Activated effector memory CD4-positive, alpha-beta T cell treated with Interleukin-2 at 50 U/mL for 16 hours (primary cell): ENCODE measurements around the gene UCHL3.

ENCODE experiments used
- DNase-seq: peaks from one replicate; pipeline ENCODE4 v3.0.0-alpha.2; 2020

Gene UCHL3

DNA sequence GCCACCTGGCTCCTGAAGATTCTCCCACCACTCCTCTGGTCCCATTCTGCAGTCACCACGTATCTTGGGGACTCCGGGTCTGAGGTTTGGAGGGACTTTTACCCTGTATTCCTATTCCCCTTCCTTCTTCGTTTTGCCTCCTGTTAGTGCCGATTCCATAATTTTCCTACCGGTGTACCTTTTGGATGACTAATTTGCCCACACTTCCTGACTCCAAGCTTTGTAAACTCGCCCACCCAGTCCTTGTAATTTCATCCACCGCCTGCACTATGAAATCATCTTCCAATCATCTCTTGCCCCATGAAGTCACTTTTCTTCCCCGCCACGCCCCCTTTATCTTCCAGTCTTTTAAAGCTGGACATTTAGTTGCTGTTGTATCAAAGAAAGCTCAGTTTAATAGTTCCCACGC, 572 bp downstream of the UCHL3 start:
- no peak for DNase-seq

DNA sequence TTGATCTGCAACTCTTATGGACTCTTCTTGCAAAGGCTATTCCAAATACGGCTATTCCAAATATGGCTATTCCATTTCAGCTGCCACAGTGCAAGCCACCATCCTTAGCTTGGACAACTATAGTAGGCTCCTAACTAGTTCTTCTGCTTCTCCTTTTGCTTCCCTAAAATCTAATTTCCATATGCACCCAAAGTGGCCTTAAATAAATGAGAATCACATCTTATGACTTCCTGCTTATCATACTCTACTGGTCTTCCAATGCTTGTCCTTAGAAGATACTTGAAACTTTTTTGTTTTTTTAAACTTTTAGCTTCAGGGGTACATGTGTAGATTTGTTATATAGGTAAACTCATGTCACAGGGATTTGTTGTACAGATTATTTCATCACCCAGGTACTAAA, 4.9 kb downstream of the UCHL3 start:
- no peak for DNase-seq

DNA sequence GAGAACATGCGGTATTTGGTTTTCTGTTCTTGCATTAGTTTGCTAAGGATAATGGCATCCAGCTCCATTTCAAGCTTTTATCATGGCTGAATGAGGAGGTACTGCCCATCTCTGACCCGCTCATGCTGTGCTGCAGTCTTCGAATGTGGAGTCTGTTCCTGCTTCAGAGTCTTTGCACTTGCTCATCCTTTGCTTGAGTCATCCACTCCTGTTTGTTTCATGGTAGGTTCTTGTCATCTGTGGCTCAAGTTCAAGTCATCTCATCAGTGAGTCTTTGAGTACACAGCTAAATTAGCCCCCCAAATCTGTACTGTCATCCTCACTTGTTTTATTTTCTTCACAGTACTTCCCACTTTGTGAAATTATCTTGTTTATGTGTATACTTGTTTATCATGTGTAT, 5.4 kb downstream of the UCHL3 start:
- no peak for DNase-seq

DNA sequence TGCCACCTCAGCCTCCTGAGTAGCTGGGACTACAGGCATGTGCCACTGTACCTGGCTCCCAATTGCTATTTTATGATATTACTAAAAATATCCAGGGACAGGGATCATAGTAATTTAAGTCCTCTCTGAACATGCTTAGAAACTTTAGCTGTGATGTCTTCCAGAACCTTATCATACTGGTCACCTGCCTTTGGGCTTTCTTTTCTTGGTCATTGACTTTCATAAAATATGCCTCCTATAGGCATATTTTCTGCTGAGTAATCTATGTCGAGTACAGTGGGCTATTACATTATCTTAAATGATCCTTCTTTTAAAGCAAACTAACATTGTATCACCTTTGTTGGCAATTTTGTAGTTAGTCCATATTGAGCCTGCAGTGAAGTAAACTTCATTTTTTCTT, 6.2 kb downstream of the UCHL3 start:
- no peak for DNase-seq

DNA sequence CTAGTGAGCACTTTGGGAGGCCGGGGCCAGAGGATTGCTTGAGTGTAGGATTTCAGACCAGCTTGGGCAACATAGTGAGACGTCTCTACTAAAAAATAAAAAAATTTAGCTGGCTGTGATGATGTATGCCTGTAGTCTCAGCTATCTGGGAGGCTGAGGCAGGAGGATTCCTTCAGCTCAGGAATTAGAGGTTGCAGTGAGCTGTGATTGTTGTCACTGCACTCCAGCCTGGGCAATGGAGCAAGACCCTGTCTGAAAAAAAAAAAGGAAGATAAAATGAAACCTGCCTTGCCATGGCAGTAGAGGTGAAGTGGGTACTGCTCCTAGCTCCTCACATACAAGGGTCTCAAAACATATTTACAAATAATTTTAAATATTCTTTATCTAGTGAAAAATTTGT, 7.4 kb downstream of the UCHL3 start:
- no peak for DNase-seq

DNA sequence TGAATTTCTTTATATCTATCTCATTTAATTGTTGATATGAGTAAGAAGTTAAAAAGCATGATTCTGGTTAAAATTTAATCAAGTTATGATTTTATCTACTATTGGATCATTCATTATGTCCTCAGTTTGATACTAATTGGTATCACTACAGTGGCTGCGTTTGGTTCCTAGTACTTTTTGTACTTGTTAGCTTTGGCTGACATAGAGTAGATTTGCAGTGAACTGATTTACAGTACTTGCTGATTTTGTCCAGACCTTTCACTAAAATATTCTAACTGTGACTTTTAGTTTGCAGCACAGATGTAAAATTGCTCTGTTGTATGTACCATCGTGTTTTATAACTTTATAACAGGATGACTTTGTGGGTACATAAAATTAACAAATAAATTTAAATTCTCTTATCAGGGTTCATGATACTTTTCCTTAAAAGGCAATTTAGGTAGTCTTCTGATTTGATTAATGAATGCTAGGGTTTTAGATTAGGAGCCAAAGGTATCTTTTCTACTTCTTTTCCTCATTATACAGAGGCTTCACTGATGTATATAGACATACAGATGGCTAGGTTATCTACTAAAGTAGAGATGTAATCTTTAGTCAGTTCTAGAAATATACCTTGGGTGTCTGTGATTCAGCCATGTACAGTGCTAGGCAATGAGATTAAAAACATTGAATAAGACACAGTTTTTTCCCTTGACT, 8.7 kb downstream of the UCHL3 start:
- DNase-seq, result no peak

DNA sequence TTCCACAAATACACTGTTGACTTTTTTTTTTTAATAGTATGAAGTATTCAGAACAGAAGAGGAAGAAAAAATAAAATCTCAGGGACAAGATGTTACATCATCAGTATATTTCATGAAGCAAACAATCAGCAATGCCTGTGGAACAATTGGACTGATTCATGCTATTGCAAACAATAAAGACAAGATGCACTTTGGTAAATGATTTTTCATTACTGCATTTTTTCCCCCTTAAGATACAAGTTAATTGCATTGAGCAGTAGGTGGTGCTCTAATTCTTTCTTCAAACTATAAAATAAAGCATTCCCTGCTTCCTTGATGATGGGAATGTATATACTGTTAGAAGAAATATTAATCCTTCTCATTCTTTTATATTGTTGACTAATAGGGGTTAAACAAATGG, 17.1 kb downstream of the UCHL3 start:
- DNase-seq, result no peak

DNA sequence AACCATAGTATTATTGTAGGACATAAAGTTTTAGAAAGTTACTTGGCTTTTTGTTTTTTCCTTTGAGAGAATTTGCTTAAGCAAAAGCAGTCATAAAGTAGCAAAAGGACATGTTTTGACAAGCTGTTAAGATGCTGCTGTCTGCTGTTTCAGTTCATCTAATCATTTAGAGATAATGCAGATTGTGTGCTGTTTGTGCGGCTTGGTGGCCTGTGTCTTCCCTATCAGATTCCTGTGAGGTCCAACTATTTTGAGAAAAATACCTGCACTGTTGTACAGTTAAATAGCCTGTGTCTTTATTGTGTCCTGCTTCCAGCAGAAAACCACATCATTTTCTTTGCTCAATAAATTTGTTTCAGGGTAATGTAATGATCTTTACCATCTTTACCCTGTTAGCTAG, 20.0 kb downstream of the UCHL3 start:
- DNase-seq, result no peak

DNA sequence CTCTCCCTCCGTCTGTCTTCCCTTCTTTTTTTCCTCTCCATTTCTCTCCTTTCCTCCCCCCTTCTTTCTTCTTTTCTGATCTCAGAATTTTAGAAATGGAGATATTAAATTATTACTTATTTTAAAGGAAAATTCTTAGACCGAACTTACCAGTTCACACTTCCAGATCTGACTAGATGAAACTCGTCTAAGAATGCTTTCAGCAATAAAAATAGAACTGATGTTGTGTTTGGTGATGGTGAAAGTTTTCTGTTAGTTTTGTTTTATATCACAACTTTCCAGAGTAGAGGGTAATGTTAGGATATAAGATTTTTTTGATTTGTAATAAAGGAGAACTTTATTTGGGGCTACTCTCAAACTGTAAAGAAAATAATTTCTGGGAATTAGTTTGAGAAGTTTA, 29.9 kb downstream of the UCHL3 start:
- DNase-seq, result no peak

DNA sequence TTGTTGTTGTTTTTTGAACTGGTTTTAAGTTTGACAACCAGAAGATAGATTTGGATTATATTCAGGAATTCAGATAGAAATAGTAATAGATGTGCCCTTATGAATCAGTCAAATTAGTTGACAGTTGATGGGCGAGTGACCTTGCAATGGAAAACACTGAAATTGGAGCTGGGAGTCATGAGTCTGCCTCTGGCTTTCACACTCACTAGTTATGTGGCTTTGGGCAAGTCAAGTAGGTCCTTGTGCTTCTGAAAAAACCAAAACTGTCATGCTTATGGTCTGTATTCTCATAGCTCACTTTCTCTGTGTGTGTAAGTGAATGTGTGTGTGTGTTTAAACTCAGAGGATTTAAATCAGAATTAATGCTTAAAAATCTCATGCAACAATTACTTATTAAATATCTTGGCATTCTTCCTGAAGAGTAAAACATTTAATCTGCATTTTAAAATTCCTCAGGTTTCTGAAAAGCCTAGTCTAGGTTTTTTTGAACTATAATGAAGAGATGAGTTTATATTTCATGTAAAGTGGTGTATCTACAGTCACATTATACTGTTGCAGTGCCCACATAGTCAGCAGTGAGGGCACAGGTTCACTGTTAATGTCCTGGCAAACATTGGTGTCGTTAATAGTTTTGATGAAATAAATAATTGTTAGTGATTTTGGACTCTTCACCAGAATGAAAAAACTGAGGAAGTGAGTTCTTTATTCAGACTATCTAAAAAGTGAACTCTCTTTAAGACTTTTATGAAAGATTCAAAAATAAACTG, 32.5 kb downstream of the UCHL3 start:
- DNase-seq, result no peak

DNA sequence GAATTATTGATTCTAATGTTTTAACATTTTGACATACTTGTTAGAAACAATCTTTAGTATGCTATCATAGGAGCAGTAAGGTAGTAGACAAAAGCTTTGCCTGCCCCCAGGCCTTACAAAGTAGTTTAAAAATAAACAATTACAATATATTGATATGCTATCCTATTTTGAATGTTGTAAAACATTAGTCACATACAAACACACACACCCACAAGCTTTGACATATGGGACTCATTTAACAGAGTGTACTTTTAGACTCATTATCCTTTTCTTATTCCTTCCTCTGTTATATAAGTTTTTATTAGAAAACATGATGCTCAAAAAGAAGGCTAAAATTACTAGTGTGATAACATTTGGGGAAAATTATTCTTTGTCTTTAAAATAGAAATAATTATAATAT, 33.5 kb downstream of the UCHL3 start:
- no peak for DNase-seq

DNA sequence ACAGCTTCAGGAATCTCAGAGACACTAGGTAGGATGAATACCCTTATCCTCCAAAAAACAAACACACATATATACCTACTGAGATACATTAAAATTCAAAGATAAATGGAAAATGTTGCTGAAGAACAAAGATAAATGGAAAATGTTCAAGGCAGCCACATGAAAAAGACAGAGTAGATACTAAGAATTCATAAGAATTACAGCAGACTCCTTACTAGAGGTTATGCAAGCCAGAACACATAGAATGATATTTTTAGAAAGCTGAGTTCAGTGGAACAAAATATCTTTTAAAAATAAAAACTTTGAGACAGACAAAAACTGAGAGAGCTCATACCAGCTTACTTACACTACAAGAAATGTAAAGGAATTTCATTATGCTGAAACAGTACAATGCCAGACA, 35.6 kb downstream of the UCHL3 start:
- DNase-seq, result no peak

DNA sequence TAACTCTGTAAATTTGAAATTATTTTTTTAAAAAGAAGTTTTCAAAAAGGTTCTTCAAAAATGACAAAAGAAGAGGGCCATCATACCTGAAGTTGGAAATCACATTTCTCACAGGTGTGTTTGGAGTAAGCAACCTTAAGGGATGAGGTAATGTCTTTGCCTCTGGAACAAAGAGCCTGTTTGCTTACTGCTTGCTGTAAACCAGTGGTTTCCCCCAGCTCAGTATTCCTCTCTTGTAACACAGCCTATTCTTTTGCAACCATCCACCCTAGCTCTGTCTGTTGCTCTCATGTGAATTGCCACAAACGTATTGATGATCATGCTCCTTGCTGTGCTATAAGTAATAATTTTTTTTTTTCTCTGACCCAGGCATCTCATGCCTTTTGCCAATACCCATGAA, 38.1 kb downstream of the UCHL3 start:
- no peak for DNase-seq

DNA sequence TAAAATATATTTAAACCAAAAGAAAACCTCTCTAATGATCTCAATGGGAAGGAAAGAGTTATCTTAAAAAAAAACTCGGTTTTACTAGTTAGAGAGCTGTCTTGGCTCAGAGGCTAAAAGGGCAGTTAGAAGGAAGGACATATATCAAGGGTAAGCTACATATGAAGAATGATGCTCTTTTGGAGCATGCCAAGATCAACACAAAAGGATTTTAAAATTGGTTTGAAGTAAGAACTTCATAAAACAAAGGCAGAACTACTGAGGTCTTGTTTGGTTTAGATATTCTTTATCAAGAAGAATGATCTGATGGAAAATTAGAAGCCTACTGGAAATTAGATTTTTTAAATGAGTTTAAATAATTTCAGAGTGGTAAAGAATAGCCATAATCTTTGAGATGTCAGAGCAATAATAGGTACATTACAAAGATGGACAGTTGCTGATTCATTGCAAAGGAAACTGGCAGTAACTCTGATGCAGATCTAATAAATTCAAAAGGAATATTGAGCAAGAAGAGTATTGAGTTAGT, 47.1 kb downstream of the UCHL3 start:
- no peak for DNase-seq

DNA sequence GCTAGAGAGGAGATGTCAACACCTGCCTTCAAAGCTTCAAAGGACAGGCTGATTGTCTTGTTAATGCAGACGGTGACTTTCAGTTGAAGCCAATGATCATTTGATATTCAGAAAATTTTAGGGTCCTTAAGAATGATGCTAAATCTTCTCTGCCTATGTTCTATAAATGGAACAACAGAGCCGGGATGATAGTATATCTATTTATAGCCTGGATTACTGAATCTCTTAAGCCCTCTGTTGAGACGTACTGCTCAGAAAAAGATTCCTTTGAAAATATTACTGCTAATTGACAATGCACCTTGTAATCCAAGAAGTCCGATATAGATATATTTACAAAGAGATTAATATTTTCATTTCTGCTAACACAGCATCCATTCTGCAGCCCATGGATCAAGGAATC, 50.8 kb downstream of the UCHL3 start:
- no peak for DNase-seq

DNA sequence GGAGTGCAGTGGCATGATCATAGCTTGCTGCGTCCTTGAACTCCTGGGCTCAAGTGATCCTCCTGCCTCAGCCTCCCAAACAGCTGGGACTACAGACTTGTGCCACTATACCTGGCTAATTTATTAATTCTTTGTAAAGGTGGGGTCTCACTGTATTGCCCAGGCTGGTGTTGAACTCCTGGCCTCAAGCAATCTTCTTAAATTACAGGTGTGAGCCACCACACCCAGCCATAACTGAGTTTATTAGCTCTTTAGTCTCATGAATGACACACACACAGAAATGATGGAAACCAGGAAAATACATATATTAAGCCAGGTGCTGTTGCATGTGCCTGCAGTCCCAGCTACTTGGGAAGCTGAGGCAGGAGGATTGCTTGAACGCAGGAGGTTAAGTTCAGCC, 53.4 kb downstream of the UCHL3 start:
- DNase-seq, result no peak

DNA sequence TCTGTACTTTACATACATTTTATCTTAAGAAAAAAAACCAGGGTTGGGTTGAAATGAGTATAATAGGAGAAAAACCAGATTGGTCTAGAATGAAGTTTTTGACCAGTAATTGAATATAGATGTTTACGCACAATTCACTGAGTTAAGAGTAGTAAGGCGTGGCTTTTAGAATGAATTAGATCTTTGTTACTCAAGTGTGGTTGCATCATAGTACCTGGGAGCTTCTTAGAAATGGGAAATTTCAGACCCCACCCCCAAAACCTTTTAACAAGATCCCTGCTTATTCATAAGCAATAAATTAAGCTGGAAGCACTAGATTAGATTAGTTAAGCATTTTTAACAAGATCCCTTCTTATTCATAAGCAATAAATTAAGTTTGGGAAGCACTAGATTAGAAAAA, 57.9 kb downstream of the UCHL3 start:
- DNase-seq, result no peak

DNA sequence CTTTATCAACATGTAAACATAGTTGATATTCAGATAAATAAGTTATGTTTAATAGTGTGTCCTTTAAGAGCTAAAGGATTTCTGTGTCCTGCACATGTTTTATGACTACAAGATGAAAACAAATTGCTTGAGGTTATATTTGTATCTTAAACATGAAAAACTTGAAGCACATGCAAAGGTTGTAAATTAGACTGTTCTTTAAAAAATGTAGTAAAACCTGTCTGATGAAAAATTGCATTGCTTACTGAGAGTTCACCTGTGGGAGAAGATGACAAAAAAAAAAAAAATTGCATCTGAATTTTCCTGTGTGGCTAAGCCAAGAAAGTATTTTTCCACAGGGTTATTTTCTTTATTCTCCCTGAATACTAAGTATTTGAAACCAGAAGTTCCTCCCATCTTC, 60.9 kb downstream of the UCHL3 start:
- DNase-seq, result no peak

DNA sequence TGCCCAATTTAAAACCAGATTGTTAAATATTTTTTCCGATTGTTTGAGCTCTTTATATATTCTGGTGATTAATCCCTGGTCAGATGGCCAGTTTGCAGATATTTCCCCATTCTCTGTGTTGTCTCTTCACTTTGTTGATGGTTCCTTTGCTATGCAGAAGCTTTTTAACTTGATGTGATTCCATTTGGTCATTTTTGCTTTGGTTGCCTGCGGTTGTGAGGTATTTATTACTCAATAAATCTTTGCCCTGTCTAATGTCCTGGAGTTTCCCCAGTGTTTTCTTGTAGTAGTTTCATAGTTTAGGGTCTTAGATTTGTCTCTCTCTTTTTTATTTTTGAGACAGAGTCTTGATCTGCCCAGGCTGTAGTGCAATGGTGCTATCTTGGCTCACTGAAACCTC, 62.8 kb downstream of the UCHL3 start:
- no peak for DNase-seq

DNA sequence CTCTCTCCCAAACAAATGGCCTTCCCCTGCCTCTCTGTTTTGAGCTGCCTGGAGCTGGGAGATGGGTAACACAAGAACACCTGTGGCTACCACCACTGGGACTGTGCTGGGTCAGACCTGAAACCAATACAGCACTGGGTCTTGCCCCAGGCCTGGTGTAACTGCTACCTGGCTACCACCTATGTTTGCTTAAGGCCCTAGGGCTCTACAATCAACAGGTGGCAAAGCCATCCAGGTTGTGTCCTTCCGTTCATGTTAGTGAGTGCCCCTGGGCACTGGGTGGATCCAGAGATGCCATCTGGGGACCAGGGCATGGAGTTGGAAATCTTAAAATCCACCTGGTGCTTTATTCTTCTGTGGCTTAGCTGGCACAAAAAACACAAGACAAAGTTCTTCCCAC, 67.6 kb downstream of the UCHL3 start:
- no peak for DNase-seq

DNA sequence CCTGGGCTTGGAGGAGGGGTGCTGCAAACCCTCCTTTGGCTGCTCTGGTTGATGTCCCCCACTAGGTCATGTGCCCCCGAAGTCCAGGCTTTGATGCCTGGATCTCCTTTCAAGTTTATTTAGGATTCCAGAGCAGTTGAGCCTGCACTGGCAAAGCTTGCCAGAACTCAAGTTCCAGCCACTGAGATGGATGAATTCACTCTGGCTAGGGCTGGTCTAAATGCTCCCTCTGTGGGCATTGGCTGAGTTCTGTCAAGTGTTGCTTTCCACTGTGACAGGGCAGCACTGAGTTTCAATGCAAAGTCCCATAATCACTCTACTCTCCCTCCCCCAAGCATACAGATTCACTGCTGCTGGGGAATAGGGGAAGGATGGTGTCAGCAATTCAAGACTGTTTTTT, 68.7 kb downstream of the UCHL3 start:
- no peak for DNase-seq

DNA sequence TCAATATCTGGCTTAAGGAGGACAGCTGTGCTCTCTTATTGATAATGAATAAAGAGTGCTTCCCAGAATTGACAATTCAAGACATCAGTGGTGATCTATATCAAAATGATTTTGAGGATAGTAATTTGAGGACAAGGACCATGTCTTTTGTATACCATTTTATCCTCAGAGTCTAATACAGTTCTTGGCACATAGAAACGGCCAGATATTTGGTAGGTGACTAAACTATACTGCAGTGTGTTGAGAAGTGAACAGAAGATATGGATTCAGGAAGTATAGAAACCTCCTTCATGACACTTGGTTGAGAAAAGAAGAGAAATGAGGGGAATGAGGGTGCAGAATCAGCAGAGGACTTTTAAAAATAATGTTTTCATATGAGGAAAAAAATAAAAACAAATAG, 70.4 kb downstream of the UCHL3 start:
- no peak for DNase-seq

DNA sequence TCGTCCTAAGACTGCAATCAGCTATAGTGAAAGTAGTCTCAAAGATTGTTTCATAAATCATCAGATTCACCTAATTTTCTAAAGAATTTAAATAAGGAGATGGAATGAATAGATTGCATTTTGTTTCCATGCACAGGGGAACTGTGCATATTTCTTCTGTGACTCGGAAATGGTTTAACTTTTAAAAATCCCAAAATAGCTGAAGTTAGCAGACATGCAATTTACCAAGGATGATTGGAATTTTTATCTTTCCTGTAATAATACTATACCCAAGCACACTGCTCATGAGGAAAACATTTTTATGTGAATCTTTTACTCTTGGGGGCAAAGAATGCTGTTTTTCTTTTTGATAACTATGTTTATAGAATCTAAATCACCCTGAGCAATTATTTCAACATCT, 71.6 kb downstream of the UCHL3 start:
- DNase-seq, result no peak

DNA sequence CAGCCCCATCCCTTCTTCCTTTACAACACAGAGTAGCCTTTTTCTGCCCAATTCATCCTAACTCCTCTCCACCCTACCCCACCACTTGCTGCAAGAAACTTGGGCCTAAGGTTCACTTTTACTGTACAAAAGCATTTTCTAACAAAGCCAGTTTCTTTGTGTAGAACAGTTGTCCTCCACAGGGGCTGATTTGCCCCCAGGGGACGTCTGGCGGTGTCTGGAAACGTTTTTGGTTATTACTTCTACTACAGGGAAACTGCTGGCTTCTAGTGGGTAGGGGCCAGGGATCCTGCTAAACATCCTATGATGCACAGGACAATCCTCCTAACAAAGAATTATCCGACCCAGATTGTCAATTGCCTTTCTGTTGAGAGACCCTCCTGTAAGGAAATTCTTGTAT, 79.2 kb downstream of the UCHL3 start:
- no peak for DNase-seq

DNA sequence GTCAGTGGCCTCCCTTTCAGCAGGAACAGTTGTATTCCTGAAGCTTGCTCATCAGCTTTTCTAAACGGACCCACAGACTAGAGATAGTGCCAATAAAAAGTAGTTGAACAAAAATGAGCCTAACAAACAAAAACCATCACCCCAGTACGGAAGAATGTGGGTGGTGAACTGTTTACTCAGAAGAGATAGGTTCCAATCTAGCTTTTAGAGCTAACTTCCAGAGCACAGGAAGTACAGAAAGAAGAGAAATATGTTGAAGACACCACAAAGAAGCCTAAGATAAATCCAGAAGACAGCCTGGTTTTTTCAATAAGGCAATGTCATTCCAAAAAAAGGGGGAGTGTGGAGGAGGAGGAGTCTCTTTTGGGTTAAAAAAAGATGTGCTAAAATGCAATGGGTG, 83.7 kb downstream of the UCHL3 start:
- DNase-seq, result no peak
